GM23338 (cell line): ENCODE measurements around the gene PAGE2B. TPM values are rescaled to one million over a fixed set of nuclear protein-coding genes. Genes with fewer than 3 reads are reported as not detected.

Experiments
- ATAC-seq: fragments of 200-7000 bp; cut with Tn5 transposase; 3 replicates; pipeline ENCODE4 v1.9.1; 2020
- DNase-seq: peaks from one replicate; pipeline ENCODE4 v3.0.0-alpha.2; 2015; ENCODE audit warnings: low spot score
- H2AFZ ChIP-seq: fragments of 200-600 bp; sonication (generic); 2 replicates; pipeline ENCODE4 v1.8.0; 2016; ENCODE audit warnings: antibody characterized with exemption, mild to moderate bottlenecking, moderate library complexity
- H3F3A ChIP-seq: fragments of 200-600 bp; sonication (generic); replicated peaks from 2 replicates; pipeline ENCODE4 v1.8.0; 2017; ENCODE audit warnings: antibody characterized with exemption, mixed run types, low read depth
- H3K27ac ChIP-seq: fragments of 200-600 bp; sonication (generic); 2 replicates; pipeline ENCODE4 v1.6.1; 2016; ENCODE audit warnings: low read depth
- H3K27me3 ChIP-seq: fragments of 200-600 bp; sonication (generic); 2 replicates; pipeline ENCODE4 v1.8.0; 2016; ENCODE audit warnings: mild to moderate bottlenecking, mixed run types, moderate library complexity; ENCODE audit not compliant: insufficient read depth
- H3K36me3 ChIP-seq: fragments of 200-600 bp; sonication (generic); 2 replicates; pipeline ENCODE4 v1.8.0; 2016; ENCODE audit warnings: mild to moderate bottlenecking; ENCODE audit not compliant: insufficient read depth
- H3K4me1 ChIP-seq: fragments of 200-600 bp; sonication (generic); 2 replicates; pipeline ENCODE4 v1.8.0; 2016; ENCODE audit warnings: mild to moderate bottlenecking, moderate library complexity; ENCODE audit not compliant: insufficient read depth
- H3K4me2 ChIP-seq: fragments of 200-600 bp; sonication (generic); 2 replicates; pipeline ENCODE4 v1.7.1; 2017; ENCODE audit warnings: mixed run types
- H3K4me3 ChIP-seq: fragments of 200-600 bp; sonication (generic); 2 replicates; pipeline ENCODE4 v1.6.1; 2016; ENCODE audit warnings: mixed run types
- H3K79me2 ChIP-seq: fragments of 200-600 bp; sonication (generic); replicated peaks from 2 replicates; pipeline ENCODE4 v1.8.0; 2017; ENCODE audit warnings: mild to moderate bottlenecking; ENCODE audit not compliant: insufficient read depth
- H3K9me2 ChIP-seq: fragments of 200-600 bp; sonication (generic); 2 replicates; pipeline ENCODE4 v1.8.0; 2017; ENCODE audit not compliant: insufficient read depth
- H4K20me1 ChIP-seq: fragments of 200-600 bp; sonication (generic); replicated peaks from 2 replicates; pipeline ENCODE4 v1.8.0; 2017; ENCODE audit warnings: mild to moderate bottlenecking; ENCODE audit not compliant: insufficient read depth
- H3K27ac Mint-ChIP-seq: 2 replicates; pipeline ENCODE4 v1.8.0; 2020; ENCODE audit warnings: inconsistent platforms, mild to moderate bottlenecking, moderate library complexity, mixed read lengths
- H3K27me3 Mint-ChIP-seq: 3 replicates; pipeline ENCODE4 v1.8.0; 2022; ENCODE audit warnings: low read depth, mild to moderate bottlenecking, moderate library complexity, mixed read lengths, inconsistent platforms; ENCODE audit not compliant: insufficient read depth, poor library complexity
- H3K36me3 Mint-ChIP-seq: 3 replicates; pipeline ENCODE4 v1.8.0; 2021; ENCODE audit warnings: low read depth, mild to moderate bottlenecking, inconsistent platforms, moderate library complexity, mixed read lengths
- H3K4me1 Mint-ChIP-seq: 3 replicates; pipeline ENCODE4 v1.8.0; 2020; ENCODE audit warnings: mild to moderate bottlenecking, inconsistent platforms, mixed read lengths
- H3K4me3 Mint-ChIP-seq: 3 replicates; pipeline ENCODE4 v1.8.0; 2021; ENCODE audit warnings: moderate library complexity, mild to moderate bottlenecking, inconsistent platforms, mixed read lengths
- H3K9me3 Mint-ChIP-seq: 3 replicates; pipeline ENCODE4 v1.8.0; 2020; ENCODE audit warnings: moderate library complexity, mild to moderate bottlenecking, inconsistent platforms, mixed read lengths
- CREB1 ChIP-seq: fragments of 250-450 bp; sonication (Bioruptor Pico); IDR thresholded peaks from 2 replicates; pipeline ENCODE4 v1.5.0; 2020; ENCODE audit warnings: low read depth, mild to moderate bottlenecking, moderate library complexity
- EZH2 ChIP-seq: fragments of 200-600 bp; sonication (generic); IDR thresholded peaks from one replicate; pipeline ENCODE4 v1.8.0; 2017; ENCODE audit warnings: antibody characterized with exemption, mild to moderate bottlenecking, low read depth; ENCODE audit not compliant: unreplicated experiment
- EZH2phosphoT487 ChIP-seq: fragments of 200-600 bp; sonication (generic); IDR thresholded peaks from one replicate; pipeline ENCODE4 v1.8.1; 2018; ENCODE audit warnings: antibody characterized with exemption; ENCODE audit not compliant: unreplicated experiment
- JUNB ChIP-seq: IDR thresholded peaks from one replicate; pipeline ENCODE4 v1.6.1; 2016; ENCODE audit warnings: antibody characterized with exemption; ENCODE audit not compliant: unreplicated experiment
- NANOG ChIP-seq: IDR thresholded peaks from 2 replicates; pipeline ENCODE4 v1.6.1; 2016; ENCODE audit warnings: antibody characterized with exemption, borderline replicate concordance
- POLR2AphosphoS5 ChIP-seq: IDR thresholded peaks from 2 replicates; pipeline ENCODE4 v1.6.1; 2016; ENCODE audit warnings: antibody characterized with exemption, low read depth
- ZNF114 ChIP-seq: fragments of 250-450 bp; sonication (Bioruptor Pico); IDR thresholded peaks from 2 replicates; pipeline ENCODE4 v1.5.0; 2020; ENCODE audit warnings: mild to moderate bottlenecking, moderate library complexity
- ZNF331 ChIP-seq: fragments of 250-450 bp; sonication (Bioruptor Pico); IDR thresholded peaks from 2 replicates; pipeline ENCODE4 v1.5.0; 2020; ENCODE audit warnings: low read depth, mild to moderate bottlenecking, moderate library complexity
- polyA plus RNA-seq: library from polyadenylated mRNA; unstranded; fragments of >200 nt; fragmentation: Nextera tagmentation; extraction: Ambion mirVana; gene quantifications from 2 replicates; pipeline ENCODE4 v1.2.1, GENCODE V29; 2016
- total RNA-seq: library from RNA; depleted of rRNA; stranded (reverse); fragments of >200 nt; shearing (Covaris generic); gene quantifications from 2 replicates; pipeline ENCODE4 v1.2.3, GENCODE V29; 2014
- TF ChIP-seq, protein P1 (sequence below), 2 experiments: fragments of 200-600 bp in 1 of 2; sonication (generic) in 1 of 2; conservative IDR thresholded peaks; 2 replicates each; pipeline versions ENCODE4 v1.5.1 to v1.6.1; 2016 to 2017; ENCODE audit warnings: antibody characterized with exemption in 2 of 2, low read depth in 2 of 2, mild to moderate bottlenecking in 2 of 2, moderate library complexity in 1 of 2
- TF ChIP-seq, protein P2 (sequence below): IDR thresholded peaks from one replicate; pipeline ENCODE4 v1.6.1; 2018; ENCODE audit warnings: antibody characterized with exemption; ENCODE audit not compliant: unreplicated experiment

The PAGE2B gene
- total and polyA plus RNA-seq, 2 experiments from 2014 or later, result not detected

DNA sequence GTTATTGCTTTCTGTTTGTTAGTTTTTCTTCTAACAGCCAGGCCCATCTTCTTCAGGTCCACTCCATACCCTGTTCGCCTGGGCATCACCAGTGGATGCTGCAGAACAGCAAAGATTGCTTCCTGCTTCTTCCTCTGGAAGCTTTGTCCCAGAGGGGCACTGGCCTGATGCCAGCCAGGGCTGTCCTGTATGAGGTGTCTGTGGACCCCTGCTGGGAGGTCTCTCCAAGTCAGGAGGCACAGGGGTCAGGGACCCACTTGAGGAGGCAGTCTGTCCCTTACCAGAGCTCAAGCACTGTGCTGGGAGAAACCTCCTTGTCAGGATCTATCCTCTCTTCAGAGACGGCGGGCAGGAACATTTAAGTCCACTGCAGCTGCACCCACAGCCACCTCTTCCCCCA lies 2.5 kb upstream of the PAGE2B start (continued):
- TF ChIP-seq, protein P1, sequence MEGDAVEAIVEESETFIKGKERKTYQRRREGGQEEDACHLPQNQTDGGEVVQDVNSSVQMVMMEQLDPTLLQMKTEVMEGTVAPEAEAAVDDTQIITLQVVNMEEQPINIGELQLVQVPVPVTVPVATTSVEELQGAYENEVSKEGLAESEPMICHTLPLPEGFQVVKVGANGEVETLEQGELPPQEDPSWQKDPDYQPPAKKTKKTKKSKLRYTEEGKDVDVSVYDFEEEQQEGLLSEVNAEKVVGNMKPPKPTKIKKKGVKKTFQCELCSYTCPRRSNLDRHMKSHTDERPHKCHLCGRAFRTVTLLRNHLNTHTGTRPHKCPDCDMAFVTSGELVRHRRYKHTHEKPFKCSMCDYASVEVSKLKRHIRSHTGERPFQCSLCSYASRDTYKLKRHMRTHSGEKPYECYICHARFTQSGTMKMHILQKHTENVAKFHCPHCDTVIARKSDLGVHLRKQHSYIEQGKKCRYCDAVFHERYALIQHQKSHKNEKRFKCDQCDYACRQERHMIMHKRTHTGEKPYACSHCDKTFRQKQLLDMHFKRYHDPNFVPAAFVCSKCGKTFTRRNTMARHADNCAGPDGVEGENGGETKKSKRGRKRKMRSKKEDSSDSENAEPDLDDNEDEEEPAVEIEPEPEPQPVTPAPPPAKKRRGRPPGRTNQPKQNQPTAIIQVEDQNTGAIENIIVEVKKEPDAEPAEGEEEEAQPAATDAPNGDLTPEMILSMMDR (conservative IDR thresholded peaks at IDR 0.05; ENCODE audit: low read depth in 2 of 2), result no peak
- no peak for TF ChIP-seq EZH2phosphoT487
- TF ChIP-seq EZH2, result no peak
- TF ChIP-seq, protein P2, sequence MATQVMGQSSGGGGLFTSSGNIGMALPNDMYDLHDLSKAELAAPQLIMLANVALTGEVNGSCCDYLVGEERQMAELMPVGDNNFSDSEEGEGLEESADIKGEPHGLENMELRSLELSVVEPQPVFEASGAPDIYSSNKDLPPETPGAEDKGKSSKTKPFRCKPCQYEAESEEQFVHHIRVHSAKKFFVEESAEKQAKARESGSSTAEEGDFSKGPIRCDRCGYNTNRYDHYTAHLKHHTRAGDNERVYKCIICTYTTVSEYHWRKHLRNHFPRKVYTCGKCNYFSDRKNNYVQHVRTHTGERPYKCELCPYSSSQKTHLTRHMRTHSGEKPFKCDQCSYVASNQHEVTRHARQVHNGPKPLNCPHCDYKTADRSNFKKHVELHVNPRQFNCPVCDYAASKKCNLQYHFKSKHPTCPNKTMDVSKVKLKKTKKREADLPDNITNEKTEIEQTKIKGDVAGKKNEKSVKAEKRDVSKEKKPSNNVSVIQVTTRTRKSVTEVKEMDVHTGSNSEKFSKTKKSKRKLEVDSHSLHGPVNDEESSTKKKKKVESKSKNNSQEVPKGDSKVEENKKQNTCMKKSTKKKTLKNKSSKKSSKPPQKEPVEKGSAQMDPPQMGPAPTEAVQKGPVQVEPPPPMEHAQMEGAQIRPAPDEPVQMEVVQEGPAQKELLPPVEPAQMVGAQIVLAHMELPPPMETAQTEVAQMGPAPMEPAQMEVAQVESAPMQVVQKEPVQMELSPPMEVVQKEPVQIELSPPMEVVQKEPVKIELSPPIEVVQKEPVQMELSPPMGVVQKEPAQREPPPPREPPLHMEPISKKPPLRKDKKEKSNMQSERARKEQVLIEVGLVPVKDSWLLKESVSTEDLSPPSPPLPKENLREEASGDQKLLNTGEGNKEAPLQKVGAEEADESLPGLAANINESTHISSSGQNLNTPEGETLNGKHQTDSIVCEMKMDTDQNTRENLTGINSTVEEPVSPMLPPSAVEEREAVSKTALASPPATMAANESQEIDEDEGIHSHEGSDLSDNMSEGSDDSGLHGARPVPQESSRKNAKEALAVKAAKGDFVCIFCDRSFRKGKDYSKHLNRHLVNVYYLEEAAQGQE, result no peak
- no peak for TF ChIP-seq ZNF114 (CRISPR knock-in tag)
- no peak for TF ChIP-seq CREB1 (CRISPR knock-in tag)

DNA sequence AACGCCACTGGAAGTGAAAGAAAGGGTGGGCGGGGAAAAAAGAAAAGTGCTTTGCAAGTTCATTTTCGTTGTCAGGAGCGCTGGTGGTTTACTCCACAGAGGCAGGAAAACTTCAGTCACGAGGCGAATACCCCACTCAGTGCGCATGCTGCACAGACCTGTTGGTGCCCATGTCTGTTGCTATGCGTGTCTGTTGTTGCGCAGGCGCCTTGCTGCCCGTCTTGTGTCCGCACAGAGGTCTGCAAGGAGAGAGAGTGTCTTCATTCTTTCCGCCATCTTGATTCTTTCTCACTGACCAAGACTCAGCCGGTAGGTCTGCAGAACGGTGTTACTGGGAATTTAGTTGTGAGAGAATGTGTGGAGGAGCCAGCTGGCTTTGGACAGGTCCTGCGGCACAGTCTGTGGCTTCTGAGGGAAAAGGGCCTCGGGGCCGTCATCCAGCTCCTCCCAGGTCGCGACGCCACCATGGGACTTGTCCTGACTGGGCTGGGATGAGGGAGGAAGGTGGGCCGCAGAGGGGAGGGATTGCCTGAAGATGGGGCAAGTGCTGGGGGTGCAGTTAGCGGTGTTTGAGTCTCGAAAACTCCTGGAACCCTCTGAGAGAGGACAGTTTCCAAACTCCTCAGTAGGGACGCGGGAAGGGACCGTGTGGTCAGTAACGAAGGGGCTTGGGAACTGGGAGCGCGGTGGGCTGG lies 14.1 kb downstream of the PAGE2B start, which contains the start of gene PAGE2:
TSS of gene PAGE2 (plus strand) at position 224 of the 695 bp plus-strand sequence. CDS start 1,003 bp downstream, outside the sequence.
- TF ChIP-seq NANOG, result no peak
- no peak for TF ChIP-seq POLR2AphosphoS5
- no peak for TF ChIP-seq JUNB
- TF ChIP-seq ZNF114 (CRISPR knock-in tag), result no peak
- TF ChIP-seq EZH2phosphoT487, result no peak
- TF ChIP-seq ZNF331 (CRISPR knock-in tag), result no peak
- TF ChIP-seq, protein P1 (conservative IDR thresholded peaks at IDR 0.05; ENCODE audit: low read depth in 2 of 2), result no peak
- ATAC-seq (no peak), DNase-seq (no peak)
- Mint-ChIP-seq H3K36me3 (no peaks in the 10 kb centered on the region), H3K27me3 (peaks cover 4% of the 10 kb centered on the region), H3K4me3 (no peak within 1 kb of the TSS), H3K27ac (no peak within 1 kb of the TSS), H3K4me1 (no peaks in the 10 kb centered on the region), H3K9me3 (peaks cover 5% of the 10 kb centered on the region; the same call in 2 of the 3 replicates)
- Histone ChIP-seq H3K79me2 (no peaks in the 10 kb centered on the region), H3K27me3 (no peaks in the 10 kb centered on the region), H3K36me3 (no peaks in the 10 kb centered on the region), H2AFZ (no peak within 1 kb of the TSS), H3F3A (no peaks in the 10 kb centered on the region), H3K4me2 (no peak within 1 kb of the TSS), H3K4me3 (no peak within 1 kb of the TSS), H3K4me1 (no peaks in the 10 kb centered on the region), H3K9me2 (no peaks in the 10 kb centered on the region), H3K27ac (no peak within 1 kb of the TSS), H4K20me1 (no peaks in the 10 kb centered on the region)
